Endothelial cell of umbilical vein (primary cell): ENCODE data around the gene ANGPTL7.

ENCODE experiments used
- POLR2A ChIP-seq: IDR thresholded peaks from 2 replicates; pipeline ENCODE4 v1.6.1; 2012; ENCODE audit warnings: low read depth, mild to moderate bottlenecking, control low read depth, low read length
- TF ChIP-seq, protein P1 (sequence below), 2 donors: IDR thresholded peaks; 1 replicate in 1 of 2; 2 replicates in 1 of 2; pipeline ENCODE4 v1.5.1; 2011; ENCODE audit warnings: low read length in 2 of 2, mild to moderate bottlenecking in 2 of 2, moderate library complexity in 2 of 2, control low read depth in 1 of 2, inconsistent platforms in 1 of 2, low read depth in 1 of 2; ENCODE audit not compliant: insufficient read depth in 1 of 2; ENCODE audit errors: extremely low read depth in 1 of 2

- TF ChIP-seq POLR2A = no peak
- TF ChIP-seq, protein P1, sequence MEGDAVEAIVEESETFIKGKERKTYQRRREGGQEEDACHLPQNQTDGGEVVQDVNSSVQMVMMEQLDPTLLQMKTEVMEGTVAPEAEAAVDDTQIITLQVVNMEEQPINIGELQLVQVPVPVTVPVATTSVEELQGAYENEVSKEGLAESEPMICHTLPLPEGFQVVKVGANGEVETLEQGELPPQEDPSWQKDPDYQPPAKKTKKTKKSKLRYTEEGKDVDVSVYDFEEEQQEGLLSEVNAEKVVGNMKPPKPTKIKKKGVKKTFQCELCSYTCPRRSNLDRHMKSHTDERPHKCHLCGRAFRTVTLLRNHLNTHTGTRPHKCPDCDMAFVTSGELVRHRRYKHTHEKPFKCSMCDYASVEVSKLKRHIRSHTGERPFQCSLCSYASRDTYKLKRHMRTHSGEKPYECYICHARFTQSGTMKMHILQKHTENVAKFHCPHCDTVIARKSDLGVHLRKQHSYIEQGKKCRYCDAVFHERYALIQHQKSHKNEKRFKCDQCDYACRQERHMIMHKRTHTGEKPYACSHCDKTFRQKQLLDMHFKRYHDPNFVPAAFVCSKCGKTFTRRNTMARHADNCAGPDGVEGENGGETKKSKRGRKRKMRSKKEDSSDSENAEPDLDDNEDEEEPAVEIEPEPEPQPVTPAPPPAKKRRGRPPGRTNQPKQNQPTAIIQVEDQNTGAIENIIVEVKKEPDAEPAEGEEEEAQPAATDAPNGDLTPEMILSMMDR (IDR thresholded peaks at IDR 0.05; ENCODE audit: extremely low read depth in 1 of 2, insufficient read depth in 1 of 2, low read depth in 1 of 2, low read length in 2 of 2) = no peak
These were observed 38.2 kb downstream of the ANGPTL7 start for GRCh38 chr1:11227106-11228077.
